Adrenal gland (tissue), 12 donors: ENCODE data around the gene KIZ. TPM values are rescaled to one million over a fixed set of nuclear protein-coding genes. Genes with fewer than 3 reads are reported as not detected.

Experiments used
- DNase-seq, 7 donors: peaks; one replicate each; pipeline ENCODE4 v3.0.0-alpha.2; 2019 to 2020
- H3K27ac ChIP-seq, 5 donors: fragments of 200-600 bp; sonication (generic) in 4 of 5; 1 replicate in 3 of 5; 2 replicates in 2 of 5; pipeline versions ENCODE4 v1.5.1 to v1.8.0; 2016 to 2020; ENCODE audit warnings: mild to moderate bottlenecking in 1 of 5
- H3K27me3 ChIP-seq: fragments of 200-600 bp; 2 replicates; pipeline ENCODE4 v1.8.0; 2021
- H3K36me3 ChIP-seq, 2 donors: fragments of 200-600 bp; replicated peaks in 1 of 2; 1 replicate in 1 of 2; 2 replicates in 1 of 2; pipeline versions ENCODE4 v1.5.1 to v1.8.0; 2018 to 2022
- H3K4me1 ChIP-seq, 2 donors: fragments of 200-600 bp; replicated peaks in 1 of 2; 1 replicate in 1 of 2; 2 replicates in 1 of 2; pipeline versions ENCODE4 v1.5.1 to v1.8.0; 2018 to 2021
- H3K4me3 ChIP-seq, 4 donors: fragments of 200-600 bp; sonication (generic) in 3 of 4; one replicate each; pipeline ENCODE4 v1.5.1; 2016 to 2018
- H3K9me3 ChIP-seq, 3 donors: fragments of 200-600 bp; sonication (generic) in 1 of 3; replicated peaks in 1 of 3; 1 replicate in 2 of 3; 2 replicates in 1 of 3; pipeline versions ENCODE4 v1.5.1 to v1.8.0; 2016 to 2021
- POLR2A ChIP-seq, 2 donors: fragments of 450-650 bp; IDR thresholded peaks; one replicate each; pipeline ENCODE4 v1.6.1; 2017; ENCODE audit warnings: antibody characterized with exemption in 2 of 2, mild to moderate bottlenecking in 2 of 2, moderate library complexity in 1 of 2
- WGBS, 4 donors: extraction: QIAGEN DNeasy Blood & Tissue Kit in 2 of 4; methylation state at CpG; one replicate each; pipeline versions ENCODE4 v1.1.5 to v1.1.7; 2013 to 2017; 5-methylcytosine and 5-hydroxymethylcytosine counted together
- intact Hi-C, 2 donors: fragments of 100-400 bp; cut with DNase I; formaldehyde crosslinking; loops; one replicate each; pipeline versions ENCODE4 v1.14.1 to v1.15.0; 2022 to 2023
- polyA plus RNA-seq, 3 donors: library from polyadenylated mRNA; stranded (reverse); fragments of 200-250 nt in 2 of 3; fragments of 350-450 nt in 1 of 3; fragmentation: Illumina TruSeq in 1 of 3; extraction: RNeasy Lipid Tissue Mini Kit (QIAGEN cat#74804) in 1 of 3; gene quantifications; one replicate each; pipeline ENCODE4 v1.2.3, GENCODE V29; 2013 to 2014
- total RNA-seq, 9 donors: library from RNA; depleted of rRNA in 4 of 9; stranded (reverse); fragments of >200 nt in 4 of 9; fragments of 120-200 nt in 1 of 9; fragmentation: NEBNext Ultra II Directional in 1 of 9; extraction: Animal tissue kit (Norgen Biotek cat#: 25700) in 1 of 9; gene quantifications; one replicate each; pipeline versions ENCODE4 v1.1.0 to v1.2.4, GENCODE V29; 2013 to 2023
- TF ChIP-seq, protein P1 (sequence below), 6 experiments: fragments of 450-650 bp in 4 of 6; fragments of 200-600 bp in 2 of 6; sonication (generic) in 1 of 6; IDR thresholded peaks; 1 replicate in 5 of 6; 2 replicates in 1 of 6; pipeline versions ENCODE4 v1.5.1 to v1.8.0; 2016 to 2021; ENCODE audit warnings: antibody characterized with exemption in 6 of 6, mild to moderate bottlenecking in 2 of 6, moderate library complexity in 1 of 6
- donor health status: healthy with polysubstance abuse.
- donor health status: Bipolar disorder and iron deficiency.
- donor health status: DM: yes; HTN: yes; CAD: no.
- donor health status: DM: no; HTN: no; CAD: no.
- donor health status: DM: no; HTN: no; CAD: no.
- donor health status: DM: yes; HTN: yes; CAD: no.

KIZ gene
- total and polyA plus RNA-seq, 12 donors: 10.4 to 62.9 (median 15.3) TPM

DNA sequence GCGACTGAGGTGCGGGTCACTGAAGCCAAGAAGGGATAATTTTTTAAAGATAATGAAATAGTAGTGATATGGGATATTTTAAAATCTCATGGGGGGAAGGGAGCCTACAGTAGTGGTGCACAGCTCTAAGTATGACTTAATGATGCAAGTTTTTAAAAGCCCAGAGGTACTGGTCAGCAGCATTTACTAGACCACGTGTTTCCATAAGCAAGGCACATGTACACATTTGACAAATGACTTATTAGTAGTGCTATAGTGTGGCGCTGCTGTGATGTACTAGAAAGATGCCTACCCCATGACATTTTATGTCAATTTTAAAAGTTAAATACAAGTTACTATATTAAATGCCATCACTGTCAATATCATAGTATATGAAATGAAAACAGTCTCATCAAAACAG is 12.2 kb upstream of the KIZ start:
- Histone ChIP-seq H3K27ac (no peak overlapping the region), H3K4me1 (no peaks in the 10 kb centered on the region), H3K4me3 (no peak overlapping the region), H3K36me3 (no peaks in the 10 kb centered on the region), H3K9me3 (no peaks in the 10 kb centered on the region), H3K27me3 (no peaks in the 10 kb centered on the region)
- no peak for DNase-seq
- TF ChIP-seq POLR2A (IDR thresholded peaks at IDR 0.05): no peak
- TF ChIP-seq, protein P1, sequence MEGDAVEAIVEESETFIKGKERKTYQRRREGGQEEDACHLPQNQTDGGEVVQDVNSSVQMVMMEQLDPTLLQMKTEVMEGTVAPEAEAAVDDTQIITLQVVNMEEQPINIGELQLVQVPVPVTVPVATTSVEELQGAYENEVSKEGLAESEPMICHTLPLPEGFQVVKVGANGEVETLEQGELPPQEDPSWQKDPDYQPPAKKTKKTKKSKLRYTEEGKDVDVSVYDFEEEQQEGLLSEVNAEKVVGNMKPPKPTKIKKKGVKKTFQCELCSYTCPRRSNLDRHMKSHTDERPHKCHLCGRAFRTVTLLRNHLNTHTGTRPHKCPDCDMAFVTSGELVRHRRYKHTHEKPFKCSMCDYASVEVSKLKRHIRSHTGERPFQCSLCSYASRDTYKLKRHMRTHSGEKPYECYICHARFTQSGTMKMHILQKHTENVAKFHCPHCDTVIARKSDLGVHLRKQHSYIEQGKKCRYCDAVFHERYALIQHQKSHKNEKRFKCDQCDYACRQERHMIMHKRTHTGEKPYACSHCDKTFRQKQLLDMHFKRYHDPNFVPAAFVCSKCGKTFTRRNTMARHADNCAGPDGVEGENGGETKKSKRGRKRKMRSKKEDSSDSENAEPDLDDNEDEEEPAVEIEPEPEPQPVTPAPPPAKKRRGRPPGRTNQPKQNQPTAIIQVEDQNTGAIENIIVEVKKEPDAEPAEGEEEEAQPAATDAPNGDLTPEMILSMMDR (IDR thresholded peaks at IDR 0.05): no peak
- WGBS, 4 donors: 79 to 88% (median 82%) methylated on average over 4 of the region's 4 CpGs
- intact Hi-C loops: no loop called here

GRCh38 chr20:21114584-21114983 is 11.3 kb upstream of the KIZ start:
- no peak for TF ChIP-seq POLR2A (IDR thresholded peaks at IDR 0.05)
- TF ChIP-seq, protein P1 (IDR thresholded peaks at IDR 0.05): no peak
- no peaks in the 10 kb centered on the region for H3K27me3 ChIP-seq
- no peak overlapping the region for H3K4me3 ChIP-seq
- H3K27ac ChIP-seq: no peak overlapping the region
- no peaks in the 10 kb centered on the region for H3K4me1 ChIP-seq
- H3K36me3 ChIP-seq: no peaks in the 10 kb centered on the region
- intact Hi-C loops: no loop called here
- no peaks in the 10 kb centered on the region for H3K9me3 ChIP-seq
- WGBS, 4 donors: 85 to 89% (median 86%) methylated on average over 15 of the region's 15 CpGs
- DNase-seq: no peak

GRCh38 chr20:21117521-21117920 is 8.4 kb upstream of the KIZ start:
- Histone ChIP-seq H3K4me3 (no peak overlapping the region), H3K36me3 (no peaks in the 10 kb centered on the region), H3K4me1 (no peaks in the 10 kb centered on the region), H3K27ac (no peak overlapping the region), H3K9me3 (no peaks in the 10 kb centered on the region), H3K27me3 (no peaks in the 10 kb centered on the region)
- no peak for TF ChIP-seq POLR2A (IDR thresholded peaks at IDR 0.05)
- TF ChIP-seq, protein P1 (IDR thresholded peaks at IDR 0.05): no peak
- no peak for DNase-seq
- intact Hi-C loops: no loop called here
- WGBS, 4 donors: 65 to 71% (median 70%) methylated on average over 4 of the region's 4 CpGs

DNA sequence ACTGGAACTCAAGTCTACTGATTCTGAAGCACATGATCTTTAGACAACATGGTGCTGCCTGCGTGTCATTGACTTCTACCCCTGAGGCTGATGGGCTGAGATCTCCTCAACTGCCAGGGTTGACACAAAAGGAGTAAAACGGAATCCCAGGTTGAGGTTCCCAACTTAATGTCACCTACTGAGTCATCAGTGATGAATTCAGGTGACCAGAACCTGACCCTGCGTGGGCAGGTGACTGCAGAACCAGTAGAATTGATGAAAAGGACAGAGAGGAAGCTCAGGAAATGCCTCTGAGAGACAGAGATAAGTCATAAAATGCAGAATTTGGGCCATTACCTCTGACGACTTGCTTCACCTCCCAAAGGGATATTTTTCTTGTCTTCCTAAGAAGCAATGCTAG is 7.7 kb upstream of the KIZ start:
- no peak overlapping the region for H3K27ac ChIP-seq
- no peaks in the 10 kb centered on the region for H3K27me3 ChIP-seq
- H3K36me3 ChIP-seq: no peaks in the 10 kb centered on the region
- no peaks in the 10 kb centered on the region for H3K9me3 ChIP-seq
- no peaks in the 10 kb centered on the region for H3K4me1 ChIP-seq
- 58 to 65% (median 62%) methylated on average over 4 of the region's 4 CpGs for WGBS, 4 donors
- TF ChIP-seq POLR2A (IDR thresholded peaks at IDR 0.05): no peak
- TF ChIP-seq, protein P1 (IDR thresholded peaks at IDR 0.05): no peak
- H3K4me3 ChIP-seq: no peak overlapping the region
- DNase-seq: no peak
- intact Hi-C loops: no loop called here
